Testis (tissue), 2 donors: ENCODE results near the gene PDE4B.

Experiments
- POLR2A ChIP-seq: fragments of 450-650 bp; IDR thresholded peaks from one replicate; pipeline ENCODE4 v1.6.1; 2017; ENCODE audit warnings: antibody characterized with exemption, mild to moderate bottlenecking, moderate library complexity
- TF ChIP-seq, protein P1 (sequence below), 3 experiments: fragments of 450-650 bp in 2 of 3; fragments of 200-600 bp in 1 of 3; sonication (generic) in 1 of 3; IDR thresholded peaks; one replicate each; pipeline ENCODE4 v1.5.1; 2016 to 2019; ENCODE audit warnings: antibody characterized with exemption in 3 of 3, mild to moderate bottlenecking in 2 of 3, moderate library complexity in 1 of 3

GRCh38 chr1:66251546-66251945 lies 458.9 kb downstream of the PDE4B start:
- TF ChIP-seq, protein P1, sequence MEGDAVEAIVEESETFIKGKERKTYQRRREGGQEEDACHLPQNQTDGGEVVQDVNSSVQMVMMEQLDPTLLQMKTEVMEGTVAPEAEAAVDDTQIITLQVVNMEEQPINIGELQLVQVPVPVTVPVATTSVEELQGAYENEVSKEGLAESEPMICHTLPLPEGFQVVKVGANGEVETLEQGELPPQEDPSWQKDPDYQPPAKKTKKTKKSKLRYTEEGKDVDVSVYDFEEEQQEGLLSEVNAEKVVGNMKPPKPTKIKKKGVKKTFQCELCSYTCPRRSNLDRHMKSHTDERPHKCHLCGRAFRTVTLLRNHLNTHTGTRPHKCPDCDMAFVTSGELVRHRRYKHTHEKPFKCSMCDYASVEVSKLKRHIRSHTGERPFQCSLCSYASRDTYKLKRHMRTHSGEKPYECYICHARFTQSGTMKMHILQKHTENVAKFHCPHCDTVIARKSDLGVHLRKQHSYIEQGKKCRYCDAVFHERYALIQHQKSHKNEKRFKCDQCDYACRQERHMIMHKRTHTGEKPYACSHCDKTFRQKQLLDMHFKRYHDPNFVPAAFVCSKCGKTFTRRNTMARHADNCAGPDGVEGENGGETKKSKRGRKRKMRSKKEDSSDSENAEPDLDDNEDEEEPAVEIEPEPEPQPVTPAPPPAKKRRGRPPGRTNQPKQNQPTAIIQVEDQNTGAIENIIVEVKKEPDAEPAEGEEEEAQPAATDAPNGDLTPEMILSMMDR (IDR thresholded peaks at IDR 0.05): no peak
- TF ChIP-seq POLR2A: no peak
